Activated T-cell treated with anti-CD3 and anti-CD28 coated beads for 1 hour (primary cell): ENCODE data around the gene FADS6.

Experiments used
- DNase-seq: peaks from one replicate; pipeline ENCODE4 v3.0.0-alpha.2; 2020; ENCODE audit warnings: low read depth

The FADS6 gene

GRCh38 chr17:74892974-74893911, at the start of gene FADS6:
TSS of gene FADS6 (minus strand) at chr17:74893633. CDS start at chr17:74893595, 38 bp downstream.
- DNase-seq: no peak

GRCh38 chr17:74941128-74941725, 47.8 kb upstream of the FADS6 start:
- DNase-seq: no peak

GRCh38 chr17:74939534-74939933, 46.1 kb upstream of the FADS6 start:
- DNase-seq: no peak

- DNase-seq: no peak
Measured at GRCh38 chr17:74938194-74938950, 44.9 kb upstream of the FADS6 start.

- no peak for DNase-seq
Measured at GRCh38 chr17:74937064-74938051, 43.9 kb upstream of the FADS6 start.

GRCh38 chr17:74936470-74936799, 43.0 kb upstream of the FADS6 start:
- no peak for DNase-seq

GRCh38 chr17:74935585-74936469, 42.4 kb upstream of the FADS6 start, which contains the start of gene OTOP3:
TSS of gene OTOP3 (plus strand) at chr17:74935898. CDS start at chr17:74935922, 24 bp downstream.
- DNase-seq: no peak

GRCh38 chr17:74935048-74935447, 41.6 kb upstream of the FADS6 start:
- DNase-seq: no peak

- DNase-seq: no peak
Measured at GRCh38 chr17:74930535-74931036, 37.2 kb upstream of the FADS6 start.

GRCh38 chr17:74928786-74929185, 35.4 kb upstream of the FADS6 start:
- no peak for DNase-seq

GRCh38 chr17:74925242-74925641, 31.8 kb upstream of the FADS6 start:
- DNase-seq: no peak

- DNase-seq: no peak
Measured at GRCh38 chr17:74924250-74924948, 31.0 kb upstream of the FADS6 start, which contains the start of gene OTOP2. TSS of gene OTOP2 (plus strand) at chr17:74924273. CDS start at chr17:74924633, 360 bp downstream.

- peak; percentile 71 for DNase-seq
Measured at GRCh38 chr17:74923538-74924249, 30.3 kb upstream of the FADS6 start.

GRCh38 chr17:74922694-74923537, 29.5 kb upstream of the FADS6 start, which contains the start of gene USH1G:
TSS of gene USH1G (minus strand) at chr17:74923255. CDS start at chr17:74923073, 182 bp downstream.
- DNase-seq: no peak

GRCh38 chr17:74922172-74922571, 28.7 kb upstream of the FADS6 start:
- no peak for DNase-seq

GRCh38 chr17:74921769-74922168, 28.3 kb upstream of the FADS6 start:
- no peak for DNase-seq

GRCh38 chr17:74921026-74921681, 27.7 kb upstream of the FADS6 start:
- DNase-seq: no peak
